SK-N-SH (cell line): Measurements from ENCODE around the gene GDPGP1. TPM values are rescaled to one million over a fixed set of nuclear protein-coding genes. Genes with fewer than 3 reads are reported as not detected.

Experiments used
- CHD2 ChIP-seq: fragments of 150-350 bp; IDR thresholded peaks from 2 replicates; pipeline ENCODE4 v1.6.1; 2018; ENCODE audit warnings: low read length; ENCODE audit not compliant: partially characterized antibody
- CTCF ChIP-seq: fragments of 200-600 bp; sonication (generic); IDR thresholded peaks from 2 replicates; pipeline ENCODE4 v1.6.1; 2017; ENCODE audit warnings: antibody characterized with exemption, mild to moderate bottlenecking, moderate library complexity
- ELF1 ChIP-seq: IDR thresholded peaks from 2 replicates; pipeline ENCODE4 v1.4.0; 2012
- EP300 ChIP-seq, 2 experiments: IDR thresholded peaks; 2 replicates each; pipeline versions ENCODE4 v1.4.0 to v1.6.1; 2012; ENCODE audit warnings: borderline replicate concordance in 1 of 2, low read depth in 1 of 2, low read length in 1 of 2
- FOSL2 ChIP-seq: IDR thresholded peaks from 2 replicates; pipeline ENCODE4 v1.4.0; 2012; ENCODE audit warnings: low read depth, mild to moderate bottlenecking, moderate library complexity, borderline replicate concordance
- FOXJ3 ChIP-seq: sonication (generic); formaldehyde crosslinking; IDR thresholded peaks from 2 replicates; pipeline ENCODE4 v1.5.1; 2020; ENCODE audit warnings: mild to moderate bottlenecking, missing genetic modification reagents
- FOXM1 ChIP-seq: IDR thresholded peaks from 2 replicates; pipeline ENCODE4 v1.4.0; 2012; ENCODE audit warnings: low read depth, mild to moderate bottlenecking
- GABPA ChIP-seq: IDR thresholded peaks from 2 replicates; pipeline ENCODE4 v1.4.0; 2012; ENCODE audit warnings: low read depth, mild to moderate bottlenecking
- IRF3 ChIP-seq: fragments of 150-350 bp; IDR thresholded peaks from 2 replicates; pipeline ENCODE4 v1.6.1; 2016; ENCODE audit warnings: mild to moderate bottlenecking, low read depth, low read length
- JUND ChIP-seq: IDR thresholded peaks from 2 replicates; pipeline ENCODE4 v1.4.0; 2012
- MAX ChIP-seq: IDR thresholded peaks from 2 replicates; pipeline ENCODE4 v1.4.0; 2012; ENCODE audit warnings: low read depth
- MEF2A ChIP-seq: IDR thresholded peaks from 2 replicates; pipeline ENCODE4 v1.4.0; 2012; ENCODE audit warnings: low read depth, borderline replicate concordance
- MXI1 ChIP-seq: IDR thresholded peaks from 2 replicates; pipeline ENCODE4 v1.6.1; 2012; ENCODE audit warnings: mild to moderate bottlenecking, low read depth, low read length, improper control_type of control experiment
- NFIC ChIP-seq: IDR thresholded peaks from 2 replicates; pipeline ENCODE4 v1.4.0; 2012; ENCODE audit warnings: borderline replicate concordance
- PBX3 ChIP-seq: IDR thresholded peaks from 2 replicates; pipeline ENCODE4; 2012
- POLR2AphosphoS5 ChIP-seq: IDR thresholded peaks from 2 replicates; pipeline ENCODE4 v1.6.1; 2012; ENCODE audit warnings: low read depth, low read length
- RAD21 ChIP-seq: IDR thresholded peaks from 2 replicates; pipeline ENCODE4 v1.6.1; 2012; ENCODE audit warnings: mild to moderate bottlenecking, low read length
- RCOR1 ChIP-seq: fragments of 150-350 bp; IDR thresholded peaks from 2 replicates; pipeline ENCODE4 v1.6.1; 2017; ENCODE audit warnings: antibody characterized with exemption, low read length
- RFX5 ChIP-seq: IDR thresholded peaks from 2 replicates; pipeline ENCODE4 v1.6.1; 2012; ENCODE audit warnings: mild to moderate bottlenecking, improper control_type of control experiment, low read length
- RXRA ChIP-seq: IDR thresholded peaks from 2 replicates; pipeline ENCODE4 v1.4.0; 2012; ENCODE audit warnings: low read depth, mild to moderate bottlenecking, borderline replicate concordance
- SIN3A ChIP-seq: IDR thresholded peaks from 2 replicates; pipeline ENCODE4 v1.6.1; 2012; ENCODE audit warnings: low read depth, mild to moderate bottlenecking, low read length, moderate library complexity, borderline replicate concordance
- SMC3 ChIP-seq: IDR thresholded peaks from 2 replicates; pipeline ENCODE4 v1.6.1; 2012; ENCODE audit warnings: low read depth, low read length, improper control_type of control experiment
- TAF1 ChIP-seq: IDR thresholded peaks from 2 replicates; pipeline ENCODE4 v1.6.1; 2012; ENCODE audit warnings: low read depth, mild to moderate bottlenecking, low read length, moderate library complexity, borderline replicate concordance
- TCF12 ChIP-seq: IDR thresholded peaks from 2 replicates; pipeline ENCODE4 v1.4.0; 2012
- TEAD4 ChIP-seq: IDR thresholded peaks from 2 replicates; pipeline ENCODE4 v1.4.0; 2012; ENCODE audit warnings: mild to moderate bottlenecking, borderline replicate concordance; ENCODE audit not compliant: insufficient read depth
- USF2 ChIP-seq: fragments of 150-350 bp; IDR thresholded peaks from 2 replicates; pipeline ENCODE4 v1.6.1; 2017; ENCODE audit warnings: antibody characterized with exemption, low read length, low read depth, borderline replicate concordance
- polyA plus RNA-seq, 3 experiments: library from polyadenylated mRNA; depleted of rRNA; stranded (reverse); fragments of >200 nt; gene quantifications; 2 replicates each; pipeline ENCODE4 v1.2.3, GENCODE V29; 2012

Gene GDPGP1
- polyA plus RNA-seq, 1 of the 3 experiments (the other 2 are of a cell fraction) = 2.4 TPM

- TF ChIP-seq PBX3 (no peak), SMC3 (no peak), MXI1 (peak; percentile 78), MAX (peak; percentile 34; the same call in 1 of the 2 replicates), FOSL2 (no peak), RAD21 (no peak), NFIC (peak; percentile 71), IRF3 (no peak), FOXM1 (no peak), MEF2A (no peak), RXRA (peak; percentile 40; the same call in 1 of the 2 replicates), GABPA (no peak), USF2 (no peak), FOXJ3 (CRISPR knock-in tag) (no peak), POLR2AphosphoS5 (0 out of 2 replicates have a peak, but pooled peaks have one; percentile 28), CHD2 (no peak), TCF12 (no peak), JUND (no peak), RCOR1 (no peak; the same call in 1 of the 2 replicates), TEAD4 (no peak), TAF1 (0 out of 2 replicates have a peak, but pooled peaks have one; percentile 11), RFX5 (0 out of 2 replicates have a peak, but pooled peaks have one; percentile 11), EP300 (IDR thresholded peaks at IDR 0.05; ENCODE audit: borderline replicate concordance in 1 of 2, low read depth in 1 of 2, low read length in 1 of 2) (no peak), SIN3A (no peak), CTCF (no peak), ELF1 (peak; percentile 55; the same call in 1 of the 2 replicates)
Measured at GRCh38 chr15:90184786-90185704, 49.0 kb upstream of the GDPGP1 start (continued).
